Natural killer cell (primary cell): ENCODE data around the gene KAT2B. TPM values are rescaled to one million over a fixed set of nuclear protein-coding genes. Genes with fewer than 3 reads are reported as not detected.

ENCODE experiments used
- ATAC-seq, 3 donors: fragments of 150-1000 bp in 2 of 3; fragments of 200-7000 bp in 1 of 3; cut with Tn5 transposase; 1 replicate in 1 of 3; 2 replicates in 2 of 3; pipeline ENCODE4 v1.10.0; 2021; ENCODE audit warnings: mild to moderate bottlenecking in 2 of 3, moderate library complexity in 2 of 3
- DNase-seq, 2 donors: peaks; one replicate each; pipeline versions ENCODE4 v3.0.0 to v3.0.0-alpha.2; 2013 to 2021; ENCODE audit warnings: mixed read lengths in 1 of 2
- H3K27ac ChIP-seq: one replicate; pipeline ENCODE4 v1.5.1; 2013; ENCODE audit warnings: mild to moderate bottlenecking, low read length
- H3K27me3 ChIP-seq: one replicate; pipeline ENCODE4 v1.6.1; 2013; ENCODE audit warnings: low read length; ENCODE audit not compliant: control insufficient read depth, insufficient read depth
- H3K36me3 ChIP-seq: one replicate; pipeline ENCODE4 v1.6.1; 2013; ENCODE audit warnings: low read length; ENCODE audit not compliant: control insufficient read depth, insufficient read depth
- H3K4me1 ChIP-seq: one replicate; pipeline ENCODE4 v1.6.1; 2013; ENCODE audit warnings: low read length; ENCODE audit not compliant: control insufficient read depth, insufficient read depth
- H3K4me3 ChIP-seq: one replicate; pipeline ENCODE4 v1.5.1; 2013; ENCODE audit warnings: low read length
- H3K9me3 ChIP-seq: one replicate; pipeline ENCODE4 v1.6.1; 2013; ENCODE audit warnings: low read length; ENCODE audit not compliant: control insufficient read depth, insufficient read depth
- H3K27ac Mint-ChIP-seq, 2 donors: one replicate each; pipeline ENCODE4 v1.8.0; 2022; ENCODE audit warnings: mild to moderate bottlenecking in 2 of 2, mixed read lengths in 2 of 2, moderate library complexity in 1 of 2
- H3K27me3 Mint-ChIP-seq, 2 donors: one replicate each; pipeline ENCODE4 v1.8.0; 2022; ENCODE audit warnings: low read depth in 2 of 2, mixed read lengths in 2 of 2
- H3K36me3 Mint-ChIP-seq: one replicate; pipeline ENCODE4 v1.8.0; 2022; ENCODE audit warnings: mixed read lengths
- H3K4me1 Mint-ChIP-seq, 2 donors: one replicate each; pipeline ENCODE4 v1.8.0; 2022; ENCODE audit warnings: mixed read lengths in 2 of 2
- H3K4me3 Mint-ChIP-seq: one replicate; pipeline ENCODE4 v1.8.0; 2022; ENCODE audit warnings: mild to moderate bottlenecking, moderate library complexity, mixed read lengths
- H3K9me3 Mint-ChIP-seq, 2 donors: one replicate each; pipeline ENCODE4 v1.8.0; 2022; ENCODE audit warnings: mixed read lengths in 2 of 2
- WGBS: methylation state at CpG from one replicate; pipeline ENCODE4 v1.1.7; 2013; ENCODE audit warnings: missing lambda C conversion rate; ENCODE audit not compliant: insufficient coverage; 5-methylcytosine and 5-hydroxymethylcytosine counted together
- intact Hi-C: fragments of 100-400 bp; cut with micrococcal nuclease; formaldehyde crosslinking; loops from one replicate; pipeline ENCODE4 v1.14.2; 2022
- total RNA-seq, 4 donors: library from RNA; stranded (reverse); fragments of 120-200 nt in 1 of 4; gene quantifications; one replicate each; pipeline versions ENCODE4 v1.2.3 to v1.2.4, GENCODE V29; 2013 to 2022
- TF ChIP-seq, protein P1 (sequence below): fragments of 200-600 bp; IDR thresholded peaks from one replicate; pipeline ENCODE4 v1.8.0; 2022; ENCODE audit warnings: antibody characterized with exemption

KAT2B gene
- total RNA-seq, 3 donors from 2014 or later (not counting 1 experiment from before 2014, with no cell fraction given): 132 to 156 (median 146) TPM

DNA sequence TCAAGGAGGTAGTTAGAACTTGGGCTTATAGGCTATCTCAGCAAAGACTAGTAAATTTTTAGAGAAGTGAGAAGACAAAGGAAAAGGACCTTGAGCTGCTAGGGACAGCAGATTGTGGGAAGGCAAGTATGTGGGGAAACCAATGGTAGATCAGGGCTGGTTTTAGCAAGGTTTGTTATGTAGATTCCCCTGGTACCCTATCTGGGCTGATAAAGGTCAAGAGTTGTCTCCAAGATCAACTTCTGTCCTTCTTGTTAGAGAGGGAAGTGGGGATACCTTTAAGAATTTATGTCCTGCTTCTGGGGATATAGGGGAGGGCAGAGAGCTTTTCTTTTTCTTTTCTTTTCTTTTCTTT lies 28.9 kb downstream of the KAT2B start:
- Histone ChIP-seq H3K9me3 (no peaks in the 10 kb centered on the region), H3K4me1 (peaks cover 31% of the 10 kb centered on the region), H3K4me3 (no peak overlapping the region), H3K27me3 (no peaks in the 10 kb centered on the region), H3K36me3 (peaks cover 27% of the 10 kb centered on the region), H3K27ac (no peak overlapping the region)
- H3K27ac Mint-ChIP-seq: peak overlapping the region; percentile 73 to 87
- no peaks in the 10 kb centered on the region for H3K9me3 Mint-ChIP-seq
- intact Hi-C loops: loop anchor here (5.0 kb wide), 1 partner anchor 33 kb away; no protein-coding TSS in a partner anchor
- peaks cover 70 to 72% of the 10 kb centered on the region in 2 donors for H3K4me1 Mint-ChIP-seq
- TF ChIP-seq, protein P1, sequence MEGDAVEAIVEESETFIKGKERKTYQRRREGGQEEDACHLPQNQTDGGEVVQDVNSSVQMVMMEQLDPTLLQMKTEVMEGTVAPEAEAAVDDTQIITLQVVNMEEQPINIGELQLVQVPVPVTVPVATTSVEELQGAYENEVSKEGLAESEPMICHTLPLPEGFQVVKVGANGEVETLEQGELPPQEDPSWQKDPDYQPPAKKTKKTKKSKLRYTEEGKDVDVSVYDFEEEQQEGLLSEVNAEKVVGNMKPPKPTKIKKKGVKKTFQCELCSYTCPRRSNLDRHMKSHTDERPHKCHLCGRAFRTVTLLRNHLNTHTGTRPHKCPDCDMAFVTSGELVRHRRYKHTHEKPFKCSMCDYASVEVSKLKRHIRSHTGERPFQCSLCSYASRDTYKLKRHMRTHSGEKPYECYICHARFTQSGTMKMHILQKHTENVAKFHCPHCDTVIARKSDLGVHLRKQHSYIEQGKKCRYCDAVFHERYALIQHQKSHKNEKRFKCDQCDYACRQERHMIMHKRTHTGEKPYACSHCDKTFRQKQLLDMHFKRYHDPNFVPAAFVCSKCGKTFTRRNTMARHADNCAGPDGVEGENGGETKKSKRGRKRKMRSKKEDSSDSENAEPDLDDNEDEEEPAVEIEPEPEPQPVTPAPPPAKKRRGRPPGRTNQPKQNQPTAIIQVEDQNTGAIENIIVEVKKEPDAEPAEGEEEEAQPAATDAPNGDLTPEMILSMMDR: no peak
- no peaks in the 10 kb centered on the region for H3K36me3 Mint-ChIP-seq
- peak overlapping the region; percentile 42 for H3K4me3 Mint-ChIP-seq
- H3K27me3 Mint-ChIP-seq: no peaks in the 10 kb centered on the region
- DNase-seq: no peak
- ATAC-seq: no peak

DNA sequence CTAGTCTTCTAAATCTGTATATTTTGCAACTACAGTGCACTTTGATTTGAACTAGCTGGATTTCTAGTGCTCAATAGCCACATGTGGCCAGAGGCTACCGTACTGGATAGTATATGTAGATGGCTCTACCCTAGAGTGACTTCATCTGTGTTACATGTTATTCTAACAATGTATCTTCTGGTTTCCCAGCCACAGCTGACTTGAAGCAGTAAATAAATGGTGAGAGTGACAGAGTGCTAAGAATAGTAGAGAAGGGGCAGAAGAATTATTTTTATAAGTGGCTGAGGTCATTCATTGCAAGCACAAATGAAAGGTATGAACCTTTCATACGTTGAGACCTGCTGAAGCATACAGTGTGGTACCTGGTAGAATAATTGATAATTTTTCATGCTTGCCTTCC lies 30.9 kb downstream of the KAT2B start:
- no peak for DNase-seq
- Histone ChIP-seq H3K36me3 (peaks cover 41% of the 10 kb centered on the region), H3K27me3 (no peaks in the 10 kb centered on the region), H3K4me1 (peaks cover 26% of the 10 kb centered on the region), H3K4me3 (no peak overlapping the region), H3K9me3 (no peaks in the 10 kb centered on the region), H3K27ac (no peak overlapping the region)
- Mint-ChIP-seq H3K4me1 (peaks cover 54 to 60% of the 10 kb centered on the region in 2 donors), H3K27me3 (no peaks in the 10 kb centered on the region), H3K27ac (peak overlapping the region; percentile 27 to 61), H3K4me3 (no peak overlapping the region), H3K9me3 (no peaks in the 10 kb centered on the region), H3K36me3 (no peaks in the 10 kb centered on the region)
- intact Hi-C loops: no loop called here
- TF ChIP-seq, protein P1: no peak
- WGBS: 84% methylated on average over 2 of the region's 2 CpGs
- no peak for ATAC-seq

- ATAC-seq (no peak), DNase-seq (no peak)
- H3K4me3 Mint-ChIP-seq: no peak overlapping the region
- 93% methylated on average over 6 of the region's 6 CpGs for WGBS
- Histone ChIP-seq H3K27me3 (no peaks in the 10 kb centered on the region), H3K4me3 (no peak overlapping the region), H3K4me1 (peaks cover 18% of the 10 kb centered on the region), H3K9me3 (no peaks in the 10 kb centered on the region), H3K27ac (no peak overlapping the region), H3K36me3 (peaks cover 44% of the 10 kb centered on the region)
- intact Hi-C loops: no loop called here
- TF ChIP-seq, protein P1: no peak
- H3K36me3 Mint-ChIP-seq: no peaks in the 10 kb centered on the region
- peak overlapping the region; percentile 27 to 47 for H3K27ac Mint-ChIP-seq
- no peaks in the 10 kb centered on the region for H3K9me3 Mint-ChIP-seq
- peaks cover 56 to 59% of the 10 kb centered on the region in 2 donors for H3K4me1 Mint-ChIP-seq
- no peaks in the 10 kb centered on the region for H3K27me3 Mint-ChIP-seq
Observed at GRCh38 chr3:20072422-20072821, 32.2 kb downstream of the KAT2B start.

DNA sequence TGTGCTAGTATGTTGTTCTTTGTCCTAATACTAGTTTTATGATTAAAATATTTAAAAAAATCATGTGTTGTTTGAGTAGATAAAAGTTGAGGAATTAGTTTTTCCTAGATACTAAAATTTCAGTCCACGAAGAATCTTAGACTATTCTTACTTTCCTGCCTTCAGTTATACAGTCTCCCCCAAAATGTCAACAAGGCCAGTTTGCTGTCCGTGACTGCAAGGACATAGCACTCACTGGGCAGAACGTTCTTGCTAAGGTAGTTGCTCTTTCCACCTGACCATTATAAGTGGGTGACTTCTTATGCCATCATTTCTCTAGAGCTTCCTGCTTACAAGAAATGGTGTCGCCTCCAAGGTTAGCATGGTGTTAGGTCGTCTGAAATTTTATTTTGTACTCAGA lies 32.8 kb downstream of the KAT2B start:
- no peak overlapping the region for H3K4me3 ChIP-seq
- H3K27me3 Mint-ChIP-seq: no peaks in the 10 kb centered on the region
- TF ChIP-seq, protein P1: no peak
- H3K4me1 Mint-ChIP-seq: peaks cover 52 to 56% of the 10 kb centered on the region in 2 donors
- no peaks in the 10 kb centered on the region for H3K9me3 ChIP-seq
- H3K36me3 ChIP-seq: peaks cover 44% of the 10 kb centered on the region
- peaks cover 12% of the 10 kb centered on the region for H3K4me1 ChIP-seq
- no peaks in the 10 kb centered on the region for H3K27me3 ChIP-seq
- peak overlapping the region; percentile 27 to 47 for H3K27ac Mint-ChIP-seq
- no peaks in the 10 kb centered on the region for H3K9me3 Mint-ChIP-seq
- no peaks in the 10 kb centered on the region for H3K36me3 Mint-ChIP-seq
- no peak for ATAC-seq
- H3K27ac ChIP-seq: no peak overlapping the region
- H3K4me3 Mint-ChIP-seq: no peak overlapping the region
- intact Hi-C loops: no loop called here
- 88% methylated on average over 3 of the region's 5 CpGs for WGBS
- no peak for DNase-seq
